ENCODE measurements around the gene GPATCH8. TPM values are rescaled to one million over a fixed set of nuclear protein-coding genes. Genes with fewer than 3 reads are reported as not detected.
"Not testable (repeated sequence)": the region's sequence is repeated elsewhere in the genome, so short reads cannot be mapped to it uniquely, and the experiment has no call there.

Gene GPATCH8
- polyA plus RNA-seq (ENCODE audit: insufficient read length in 3 of 3) = 10 to 100 TPM; 37.9 to 62.8 (median 59.8) TPM
- long read RNA-seq, donor 1, full-length matches to known transcripts = 5 of 5 reads
- long read RNA-seq, donor 1, partial matches to known transcripts = 0 of 5 reads
- long read RNA-seq, donor 1, other reads (novel, unspliced or antisense) = 0 of 5 reads
- long read RNA-seq, donor 2, full-length matches to known transcripts = 3 of 3 reads
- long read RNA-seq, donor 2, partial matches to known transcripts = 0 of 3 reads
- long read RNA-seq, donor 2, other reads (novel, unspliced or antisense) = 0 of 3 reads
- long read RNA-seq, donor 3, full-length matches to known transcripts = 8 of 8 reads
- long read RNA-seq, donor 3, partial matches to known transcripts = 0 of 8 reads
- long read RNA-seq, donor 3, other reads (novel, unspliced or antisense) = 0 of 8 reads
- long read RNA-seq, donor 4, full-length matches to known transcripts = 1 of 1 reads
- long read RNA-seq, donor 4, partial matches to known transcripts = 0 of 1 reads
- long read RNA-seq, donor 4, other reads (novel, unspliced or antisense) = 0 of 1 reads
- long read RNA-seq, donor 5, full-length matches to known transcripts = 4 of 9 reads
- long read RNA-seq, donor 5, partial matches to known transcripts = 5 of 9 reads
- long read RNA-seq, donor 5, other reads (novel, unspliced or antisense) = 0 of 9 reads
- long read RNA-seq, donor 6, full-length matches to known transcripts = 7 of 7 reads
- long read RNA-seq, donor 6, partial matches to known transcripts = 0 of 7 reads
- long read RNA-seq, donor 6, other reads (novel, unspliced or antisense) = 0 of 7 reads
- long read RNA-seq, donor 7, full-length matches to known transcripts = 6 of 6 reads
- long read RNA-seq, donor 7, partial matches to known transcripts = 0 of 6 reads
- long read RNA-seq, donor 7, other reads (novel, unspliced or antisense) = 0 of 6 reads
- long read RNA-seq, donor 8, full-length matches to known transcripts = 9 of 9 reads
- long read RNA-seq, donor 8, partial matches to known transcripts = 0 of 9 reads
- long read RNA-seq, donor 8, other reads (novel, unspliced or antisense) = 0 of 9 reads
- long read RNA-seq, donor 9, full-length matches to known transcripts = 4 of 4 reads
- long read RNA-seq, donor 9, partial matches to known transcripts = 0 of 4 reads
- long read RNA-seq, donor 9, other reads (novel, unspliced or antisense) = 0 of 4 reads
- long read RNA-seq, donor 10, full-length matches to known transcripts = 8 of 8 reads
- long read RNA-seq, donor 10, partial matches to known transcripts = 0 of 8 reads
- long read RNA-seq, donor 10, other reads (novel, unspliced or antisense) = 0 of 8 reads
- long read RNA-seq, donor 11, full-length matches to known transcripts = 1 of 1 reads
- long read RNA-seq, donor 11, partial matches to known transcripts = 0 of 1 reads
- long read RNA-seq, donor 11, other reads (novel, unspliced or antisense) = 0 of 1 reads
- long read RNA-seq, donor 12, full-length matches to known transcripts = 9 of 9 reads
- long read RNA-seq, donor 12, partial matches to known transcripts = 0 of 9 reads
- long read RNA-seq, donor 12, other reads (novel, unspliced or antisense) = 0 of 9 reads
- long read RNA-seq, donor 13, full-length matches to known transcripts = 1 of 1 reads
- long read RNA-seq, donor 13, partial matches to known transcripts = 0 of 1 reads
- long read RNA-seq, donor 13, other reads (novel, unspliced or antisense) = 0 of 1 reads
- long read RNA-seq, donor 14 = 0 reads
- long read RNA-seq, donor 15 = 0 reads
- long read RNA-seq, donor 16, full-length matches to known transcripts = 2 of 2 reads
- long read RNA-seq, donor 16, partial matches to known transcripts = 0 of 2 reads
- long read RNA-seq, donor 16, other reads (novel, unspliced or antisense) = 0 of 2 reads

- DNase-seq = peak; percentile 95
Observed at GRCh38 chr17:44503147-44504029, at the start of gene GPATCH8. Gene GPATCH8, minus strand, starts transcription at chr17:44503406. Its CDS starts 36 bp downstream, at chr17:44503370.

GRCh38 chr17:44552361-44552760, 49.2 kb upstream of the GPATCH8 start:
- DNase-seq = no peak

- no peak for DNase-seq
Observed at GRCh38 chr17:44549686-44550085, 46.5 kb upstream of the GPATCH8 start.

GRCh38 chr17:44548376-44549230, 45.4 kb upstream of the GPATCH8 start:
- no peak for DNase-seq

GRCh38 chr17:44547625-44548267, 44.5 kb upstream of the GPATCH8 start:
- peak; percentile 90 for DNase-seq

- DNase-seq = no peak
Observed at GRCh38 chr17:44546671-44547606, 43.7 kb upstream of the GPATCH8 start.

GRCh38 chr17:44543905-44544523, 40.8 kb upstream of the GPATCH8 start:
- no peak for DNase-seq

GRCh38 chr17:44543213-44543904, 40.2 kb upstream of the GPATCH8 start:
- DNase-seq = peak; percentile 88

- no peak for DNase-seq
Observed at GRCh38 chr17:44541884-44542581, 38.8 kb upstream of the GPATCH8 start.

- DNase-seq = no peak
Observed at GRCh38 chr17:44540246-44541084, 37.3 kb upstream of the GPATCH8 start.

GRCh38 chr17:44539673-44540072, 36.5 kb upstream of the GPATCH8 start:
- no peak for DNase-seq

- not testable (repeated sequence) for DNase-seq
Observed at GRCh38 chr17:44537922-44538321, 34.7 kb upstream of the GPATCH8 start.

- no peak for DNase-seq
Observed at GRCh38 chr17:44536090-44536953, 33.1 kb upstream of the GPATCH8 start.
